K562 (cell line): ENCODE data around the gene GALT. TPM values are rescaled to one million over a fixed set of nuclear protein-coding genes. Genes with fewer than 3 reads are reported as not detected.

Experiments used
- ARNT ChIP-seq, 2 experiments: fragments of 450-650 bp; IDR thresholded peaks; 2 replicates each; pipeline ENCODE4 v1.6.1; 2016; ENCODE audit warnings: mild to moderate bottlenecking in 1 of 2
- EP300 ChIP-seq: IDR thresholded peaks from 2 replicates; pipeline ENCODE4 v1.6.1; 2012; ENCODE audit warnings: low read length, improper control_type of control experiment
- ESRRA ChIP-seq: fragments of 450-650 bp; IDR thresholded peaks from 2 replicates; pipeline ENCODE4 v1.6.1; 2014; ENCODE audit warnings: low read depth, mild to moderate bottlenecking, moderate library complexity, borderline replicate concordance
- IFI16 ChIP-seq: fragments of 250-450 bp; sonication (Bioruptor Pico); IDR thresholded peaks from 2 replicates; pipeline ENCODE4 v2.1.2; 2022; ENCODE audit warnings: mild to moderate bottlenecking, inconsistent platforms
- KLF1 ChIP-seq: fragments of 450-650 bp; IDR thresholded peaks from 2 replicates; pipeline ENCODE4 v1.6.1; 2016; ENCODE audit warnings: missing genetic modification characterization, missing compliant biosample characterization
- LCOR ChIP-seq: sonication (generic); formaldehyde crosslinking; IDR thresholded peaks from 2 replicates; pipeline ENCODE4 v1.8.0; 2022; ENCODE audit warnings: mild to moderate bottlenecking, missing genetic modification reagents
- MTA2 ChIP-seq: fragments of 450-650 bp; IDR thresholded peaks from 2 replicates; pipeline ENCODE4 v1.6.1; 2016; ENCODE audit warnings: low read depth
- MYC ChIP-seq, 2 experiments: fragments of 250-450 bp in 1 of 2; sonication (Bioruptor Pico) in 1 of 2; IDR thresholded peaks; 2 replicates each; pipeline versions ENCODE4 v1.5.1 to v1.6.1; 2012 to 2021; ENCODE audit warnings: low read depth in 2 of 2, borderline replicate concordance in 1 of 2, improper control_type of control experiment in 1 of 2, low read length in 1 of 2, mild to moderate bottlenecking in 1 of 2, moderate library complexity in 1 of 2
- PHF8 ChIP-seq: fragments of 200-600 bp; sonication (generic); IDR thresholded peaks from 2 replicates; pipeline ENCODE4 v1.6.1; 2012; ENCODE audit warnings: mixed run types, mild to moderate bottlenecking, inconsistent platforms, low read length, moderate library complexity, borderline replicate concordance
- RBM17 ChIP-seq: fragments of 200-400 bp; formaldehyde crosslinking; IDR thresholded peaks from 2 replicates; pipeline ENCODE4 v1.6.1; 2017; ENCODE audit warnings: low read depth, mild to moderate bottlenecking, low read length, borderline replicate concordance
- RBM22 ChIP-seq: fragments of 200-400 bp; formaldehyde crosslinking; IDR thresholded peaks from 2 replicates; pipeline ENCODE4 v1.6.1; 2018; ENCODE audit warnings: low read length, low read depth; ENCODE audit not compliant: poor library complexity, severe bottlenecking
- RBM25 ChIP-seq: fragments of 200-400 bp; formaldehyde crosslinking; IDR thresholded peaks from 2 replicates; pipeline ENCODE4 v1.6.1; 2018; ENCODE audit warnings: low read length, low read depth, moderate library complexity; ENCODE audit not compliant: severe bottlenecking
- XRCC4 ChIP-seq: IDR thresholded peaks from one replicate; pipeline ENCODE4 v1.6.1; 2011; ENCODE audit not compliant: insufficient read depth, insufficient read length; ENCODE audit errors: extremely low read depth
- ZNF3 ChIP-seq: fragments of 250-450 bp; sonication (Bioruptor Pico); IDR thresholded peaks from 2 replicates; pipeline ENCODE4 v1.5.0; 2021; ENCODE audit warnings: mild to moderate bottlenecking, moderate library complexity
- ZNF75A ChIP-seq: fragments of 450-650 bp; formaldehyde crosslinking; IDR thresholded peaks from 2 replicates; pipeline ENCODE4 v1.4.0; 2020; ENCODE audit warnings: mild to moderate bottlenecking
- polyA plus RNA-seq, 8 experiments: library from polyadenylated mRNA; depleted of rRNA in 4 of 8; stranded (reverse) in 5 of 8; unstranded in 3 of 8; fragments of >200 nt; fragmentation: Nextera tagmentation in 2 of 8; fragmentation: Illumina TruSeq in 1 of 8; extraction: Ambion mirVana in 2 of 8; extraction: Trizol in 1 of 8; gene quantifications; 2 replicates each; pipeline versions ENCODE4 v1.2.1 to v1.2.3, GENCODE V29; 2011 to 2014; ENCODE audit warnings: inconsistent platforms in 1 of 8, missing spikeins in 1 of 8
- total RNA-seq, 7 experiments: library from RNA; depleted of rRNA in 6 of 7; stranded (reverse); fragments of >200 nt in 6 of 7; fragmentation: Illumina TruSeq in 2 of 7; extraction: Trizol in 2 of 7; gene quantifications; 2 replicates each; pipeline versions ENCODE4 v1.2.1 to v1.2.3, GENCODE V29; 2011 to 2021; ENCODE audit warnings: low replicate concordance in 1 of 7
- TF ChIP-seq, protein P1 (sequence below): sonication (generic); formaldehyde crosslinking; IDR thresholded peaks from 2 replicates; pipeline ENCODE4 v1.8.0; 2022; ENCODE audit warnings: mild to moderate bottlenecking, missing genetic modification reagents, borderline replicate concordance
- TF ChIP-seq, protein P2 (sequence below): sonication (generic); formaldehyde crosslinking; IDR thresholded peaks from 2 replicates; pipeline ENCODE4 v1.8.0; 2023; ENCODE audit warnings: mild to moderate bottlenecking, missing genetic modification reagents
- TF ChIP-seq, protein P3 (sequence below): fragments of 250-450 bp; sonication (Bioruptor Pico); IDR thresholded peaks from 2 replicates; pipeline ENCODE4 v1.8.0; 2021; ENCODE audit warnings: moderate library complexity, mild to moderate bottlenecking, inconsistent platforms
- TF ChIP-seq, protein P4 (sequence below): IDR thresholded peaks from 2 replicates; pipeline ENCODE4 v1.6.1; 2016; ENCODE audit warnings: missing genetic modification characterization, missing compliant biosample characterization
- TF ChIP-seq, protein P5 (sequence below): fragments of 450-650 bp; IDR thresholded peaks from one replicate; pipeline ENCODE4 v1.6.1; 2018; ENCODE audit warnings: mild to moderate bottlenecking, moderate library complexity; ENCODE audit not compliant: partially characterized antibody

Gene GALT
- total and polyA plus RNA-seq, 9 of the 15 experiments (the other 6 are each of a cell fraction or from before 2014, with no cell fraction given): 7.3 to 29.2 (median 15.6) TPM

DNA sequence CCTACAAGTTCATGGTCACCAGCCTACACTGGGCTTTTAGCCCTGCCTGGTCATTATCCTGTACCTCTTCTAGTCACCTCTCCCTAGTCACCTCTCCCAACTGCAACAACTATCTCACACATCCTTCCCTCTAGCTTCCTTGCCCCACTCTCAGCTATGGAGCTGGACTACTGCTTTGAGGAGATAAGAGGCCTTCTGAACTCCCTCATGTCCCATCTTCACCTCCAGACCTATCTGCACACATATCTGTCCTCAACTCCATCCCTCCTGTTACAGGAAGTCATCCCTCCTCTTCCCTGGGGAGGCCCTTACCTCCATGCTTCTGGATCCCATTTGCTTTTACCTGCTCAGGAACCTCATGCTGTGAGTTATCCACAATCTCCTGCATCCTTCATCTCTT, 40.3 kb upstream of the GALT start (continued):
- TF ChIP-seq, protein P1, sequence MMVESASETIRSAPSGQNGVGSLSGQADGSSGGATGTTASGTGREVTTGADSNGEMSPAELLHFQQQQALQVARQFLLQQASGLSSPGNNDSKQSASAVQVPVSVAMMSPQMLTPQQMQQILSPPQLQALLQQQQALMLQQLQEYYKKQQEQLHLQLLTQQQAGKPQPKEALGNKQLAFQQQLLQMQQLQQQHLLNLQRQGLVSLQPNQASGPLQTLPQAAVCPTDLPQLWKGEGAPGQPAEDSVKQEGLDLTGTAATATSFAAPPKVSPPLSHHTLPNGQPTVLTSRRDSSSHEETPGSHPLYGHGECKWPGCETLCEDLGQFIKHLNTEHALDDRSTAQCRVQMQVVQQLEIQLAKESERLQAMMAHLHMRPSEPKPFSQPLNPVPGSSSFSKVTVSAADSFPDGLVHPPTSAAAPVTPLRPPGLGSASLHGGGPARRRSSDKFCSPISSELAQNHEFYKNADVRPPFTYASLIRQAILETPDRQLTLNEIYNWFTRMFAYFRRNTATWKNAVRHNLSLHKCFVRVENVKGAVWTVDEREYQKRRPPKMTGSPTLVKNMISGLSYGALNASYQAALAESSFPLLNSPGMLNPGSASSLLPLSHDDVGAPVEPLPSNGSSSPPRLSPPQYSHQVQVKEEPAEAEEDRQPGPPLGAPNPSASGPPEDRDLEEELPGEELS: no peak
- TF ChIP-seq PHF8: no peak
- TF ChIP-seq EP300: no peak
- TF ChIP-seq, protein P2, sequence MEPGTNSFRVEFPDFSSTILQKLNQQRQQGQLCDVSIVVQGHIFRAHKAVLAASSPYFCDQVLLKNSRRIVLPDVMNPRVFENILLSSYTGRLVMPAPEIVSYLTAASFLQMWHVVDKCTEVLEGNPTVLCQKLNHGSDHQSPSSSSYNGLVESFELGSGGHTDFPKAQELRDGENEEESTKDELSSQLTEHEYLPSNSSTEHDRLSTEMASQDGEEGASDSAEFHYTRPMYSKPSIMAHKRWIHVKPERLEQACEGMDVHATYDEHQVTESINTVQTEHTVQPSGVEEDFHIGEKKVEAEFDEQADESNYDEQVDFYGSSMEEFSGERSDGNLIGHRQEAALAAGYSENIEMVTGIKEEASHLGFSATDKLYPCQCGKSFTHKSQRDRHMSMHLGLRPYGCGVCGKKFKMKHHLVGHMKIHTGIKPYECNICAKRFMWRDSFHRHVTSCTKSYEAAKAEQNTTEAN: no peak
- TF ChIP-seq KLF1 (tag): no peak
- TF ChIP-seq LCOR (CRISPR knock-in tag): no peak
- no peak for TF ChIP-seq XRCC4
- no peak for TF ChIP-seq RBM25
- TF ChIP-seq, protein P3, sequence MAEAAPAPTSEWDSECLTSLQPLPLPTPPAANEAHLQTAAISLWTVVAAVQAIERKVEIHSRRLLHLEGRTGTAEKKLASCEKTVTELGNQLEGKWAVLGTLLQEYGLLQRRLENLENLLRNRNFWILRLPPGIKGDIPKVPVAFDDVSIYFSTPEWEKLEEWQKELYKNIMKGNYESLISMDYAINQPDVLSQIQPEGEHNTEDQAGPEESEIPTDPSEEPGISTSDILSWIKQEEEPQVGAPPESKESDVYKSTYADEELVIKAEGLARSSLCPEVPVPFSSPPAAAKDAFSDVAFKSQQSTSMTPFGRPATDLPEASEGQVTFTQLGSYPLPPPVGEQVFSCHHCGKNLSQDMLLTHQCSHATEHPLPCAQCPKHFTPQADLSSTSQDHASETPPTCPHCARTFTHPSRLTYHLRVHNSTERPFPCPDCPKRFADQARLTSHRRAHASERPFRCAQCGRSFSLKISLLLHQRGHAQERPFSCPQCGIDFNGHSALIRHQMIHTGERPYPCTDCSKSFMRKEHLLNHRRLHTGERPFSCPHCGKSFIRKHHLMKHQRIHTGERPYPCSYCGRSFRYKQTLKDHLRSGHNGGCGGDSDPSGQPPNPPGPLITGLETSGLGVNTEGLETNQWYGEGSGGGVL: no peak
- TF ChIP-seq IFI16: no peak
- TF ChIP-seq RBM17: no peak
- TF ChIP-seq RBM22: no peak
- TF ChIP-seq ZNF75A (CRISPR knock-in tag): no peak
- 0 out of 2 replicates have a peak, but pooled peaks have one; percentile 27 for TF ChIP-seq MTA2
- TF ChIP-seq ARNT (IDR thresholded peaks at IDR 0.05): no peak
- no peak for TF ChIP-seq MYC (IDR thresholded peaks at IDR 0.05; ENCODE audit: low read depth, low read length)
- no peak for TF ChIP-seq MYC (CRISPR knock-in tag; IDR thresholded peaks at IDR 0.05; ENCODE audit: borderline replicate concordance, low read depth)
- no peak for TF ChIP-seq ZNF3 (CRISPR knock-in tag)
- TF ChIP-seq, protein P4, sequence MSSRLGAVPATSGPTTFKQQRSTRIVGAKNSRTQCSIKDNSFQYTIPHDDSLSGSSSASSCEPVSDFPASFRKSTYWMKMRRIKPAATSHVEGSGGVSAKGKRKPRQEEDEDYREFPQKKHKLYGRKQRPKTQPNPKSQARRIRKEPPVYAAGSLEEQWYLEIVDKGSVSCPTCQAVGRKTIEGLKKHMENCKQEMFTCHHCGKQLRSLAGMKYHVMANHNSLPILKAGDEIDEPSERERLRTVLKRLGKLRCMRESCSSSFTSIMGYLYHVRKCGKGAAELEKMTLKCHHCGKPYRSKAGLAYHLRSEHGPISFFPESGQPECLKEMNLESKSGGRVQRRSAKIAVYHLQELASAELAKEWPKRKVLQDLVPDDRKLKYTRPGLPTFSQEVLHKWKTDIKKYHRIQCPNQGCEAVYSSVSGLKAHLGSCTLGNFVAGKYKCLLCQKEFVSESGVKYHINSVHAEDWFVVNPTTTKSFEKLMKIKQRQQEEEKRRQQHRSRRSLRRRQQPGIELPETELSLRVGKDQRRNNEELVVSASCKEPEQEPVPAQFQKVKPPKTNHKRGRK (tag): no peak
- TF ChIP-seq ESRRA: no peak
- TF ChIP-seq, protein P5, sequence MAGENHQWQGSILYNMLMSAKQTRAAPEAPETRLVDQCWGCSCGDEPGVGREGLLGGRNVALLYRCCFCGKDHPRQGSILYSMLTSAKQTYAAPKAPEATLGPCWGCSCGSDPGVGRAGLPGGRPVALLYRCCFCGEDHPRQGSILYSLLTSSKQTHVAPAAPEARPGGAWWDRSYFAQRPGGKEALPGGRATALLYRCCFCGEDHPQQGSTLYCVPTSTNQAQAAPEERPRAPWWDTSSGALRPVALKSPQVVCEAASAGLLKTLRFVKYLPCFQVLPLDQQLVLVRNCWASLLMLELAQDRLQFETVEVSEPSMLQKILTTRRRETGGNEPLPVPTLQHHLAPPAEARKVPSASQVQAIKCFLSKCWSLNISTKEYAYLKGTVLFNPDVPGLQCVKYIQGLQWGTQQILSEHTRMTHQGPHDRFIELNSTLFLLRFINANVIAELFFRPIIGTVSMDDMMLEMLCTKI: no peak
